MM.1S (cell line): ENCODE data around the gene CYS1.

ENCODE experiments used
- DNase-seq: peaks from one replicate; pipeline ENCODE4 v3.0.0-alpha.2; 2015
- H2AFZ ChIP-seq: fragments of 300-600 bp; sonication (generic); 2 replicates; pipeline ENCODE4 v1.6.0; 2016; ENCODE audit warnings: antibody characterized with exemption, low read length
- H3F3A ChIP-seq: fragments of 300-600 bp; sonication (generic); 2 replicates; pipeline ENCODE4 v1.6.1; 2016; ENCODE audit warnings: mild to moderate bottlenecking, antibody characterized with exemption, low read length, moderate library complexity, mixed read lengths; ENCODE audit not compliant: insufficient read depth
- H3K27ac ChIP-seq: fragments of 300-600 bp; sonication (generic); 2 replicates; pipeline ENCODE4 v1.5.1; 2016; ENCODE audit warnings: mild to moderate bottlenecking, low read length
- H3K27me3 ChIP-seq: fragments of 300-600 bp; sonication (generic); replicated peaks from 2 replicates; pipeline ENCODE4 v1.6.0; 2016; ENCODE audit warnings: low read length; ENCODE audit not compliant: insufficient read depth
- H3K36me3 ChIP-seq: fragments of 300-600 bp; sonication (generic); replicated peaks from 2 replicates; pipeline ENCODE4 v1.6.1; 2016; ENCODE audit warnings: mild to moderate bottlenecking, low read length, mixed read lengths; ENCODE audit not compliant: insufficient read depth
- H3K4me1 ChIP-seq: fragments of 300-600 bp; sonication (generic); 2 replicates; pipeline ENCODE4 v1.6.1; 2016; ENCODE audit warnings: low read length, mixed read lengths
- H3K4me2 ChIP-seq: fragments of 300-600 bp; sonication (generic); 2 replicates; pipeline ENCODE4 v1.6.0; 2016; ENCODE audit warnings: low read depth, low read length
- H3K4me3 ChIP-seq: fragments of 300-600 bp; sonication (generic); 2 replicates; pipeline ENCODE4 v1.5.1; 2016; ENCODE audit warnings: low read length, mixed read lengths
- H3K79me2 ChIP-seq: fragments of 300-600 bp; sonication (generic); 2 replicates; pipeline ENCODE4 v1.6.1; 2016; ENCODE audit warnings: mixed run types, low read length, mixed read lengths
- H3K9ac ChIP-seq: fragments of 300-600 bp; sonication (generic); 2 replicates; pipeline ENCODE4 v1.6.1; 2016; ENCODE audit warnings: low read length, mixed read lengths
- H3K9me2 ChIP-seq: fragments of 300-600 bp; sonication (generic); replicated peaks from 2 replicates; pipeline ENCODE4 v1.6.1; 2016; ENCODE audit warnings: mild to moderate bottlenecking, low read length, mixed read lengths; ENCODE audit not compliant: insufficient read depth
- H3K9me3 ChIP-seq: fragments of 300-600 bp; sonication (generic); replicated peaks from 2 replicates; pipeline ENCODE4 v1.6.1; 2016; ENCODE audit warnings: mild to moderate bottlenecking, low read length, mixed read lengths; ENCODE audit not compliant: insufficient read depth
- H4K20me1 ChIP-seq: fragments of 300-600 bp; sonication (generic); 2 replicates; pipeline ENCODE4 v1.6.1; 2016; ENCODE audit warnings: mild to moderate bottlenecking, low read length, moderate library complexity, mixed read lengths; ENCODE audit not compliant: insufficient read depth
- EZH2 ChIP-seq: fragments of 300-600 bp; sonication (generic); optimal IDR thresholded peaks from 2 replicates; pipeline ENCODE3; 2017; ENCODE audit warnings: low read depth, mild to moderate bottlenecking, antibody characterized with exemption, low read length, mixed read lengths
- EZH2phosphoT487 ChIP-seq: fragments of 300-600 bp; sonication (generic); IDR thresholded peaks from 2 replicates; pipeline ENCODE4 v1.6.1; 2018; ENCODE audit warnings: antibody characterized with exemption, low read length
- TF ChIP-seq, protein P1 (sequence below): fragments of 300-600 bp; sonication (generic); IDR thresholded peaks from 2 replicates; pipeline ENCODE4 v1.5.1; 2016; ENCODE audit warnings: antibody characterized with exemption, low read length, mixed read lengths

The CYS1 gene

DNA sequence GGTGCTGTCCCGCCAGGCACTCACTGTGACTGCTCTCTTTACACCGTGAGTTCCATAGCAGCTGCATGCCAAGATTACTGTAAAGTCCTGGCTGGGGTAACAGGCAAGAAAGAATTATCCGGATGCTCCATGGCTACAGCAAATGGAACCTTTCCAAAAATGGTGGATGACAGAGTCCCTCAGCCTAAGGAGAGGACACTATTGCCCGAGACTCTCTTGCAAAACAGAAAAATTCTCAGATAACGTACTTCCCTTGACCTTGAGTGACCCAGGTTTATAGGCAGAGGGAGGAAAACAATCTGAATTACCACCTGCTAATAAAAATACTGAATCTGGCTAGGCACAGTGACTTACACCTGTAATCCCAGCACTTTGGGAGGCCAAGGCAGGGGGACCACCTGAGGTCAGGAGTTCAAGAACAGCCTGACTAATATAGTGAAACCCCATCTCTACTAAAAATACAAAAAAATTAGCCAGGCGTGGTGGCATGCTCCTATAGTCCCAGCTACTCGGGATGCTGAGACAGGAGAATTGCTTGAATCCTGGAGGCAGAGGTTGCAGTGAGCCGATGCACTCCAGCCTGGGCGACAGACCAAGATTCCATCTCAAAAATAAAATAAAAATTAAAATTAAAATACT is 4.5 kb downstream of the CYS1 start:
- H3K27me3 ChIP-seq, result peaks cover 55% of the 10 kb centered on the region
- H2AFZ ChIP-seq, result no peak overlapping the region
- no peak overlapping the region for H3K27ac ChIP-seq
- no peak overlapping the region for H3K4me3 ChIP-seq
- H3K9ac ChIP-seq, result no peak overlapping the region
- H4K20me1 ChIP-seq, result no peaks in the 10 kb centered on the region; the same call in 1 of the 2 replicates
- no peaks in the 10 kb centered on the region for H3K9me2 ChIP-seq
- no peak overlapping the region for H3K4me2 ChIP-seq
- H3K9me3 ChIP-seq, result no peaks in the 10 kb centered on the region
- TF ChIP-seq EZH2phosphoT487, result no peak
- TF ChIP-seq EZH2, result no peak
- TF ChIP-seq, protein P1, sequence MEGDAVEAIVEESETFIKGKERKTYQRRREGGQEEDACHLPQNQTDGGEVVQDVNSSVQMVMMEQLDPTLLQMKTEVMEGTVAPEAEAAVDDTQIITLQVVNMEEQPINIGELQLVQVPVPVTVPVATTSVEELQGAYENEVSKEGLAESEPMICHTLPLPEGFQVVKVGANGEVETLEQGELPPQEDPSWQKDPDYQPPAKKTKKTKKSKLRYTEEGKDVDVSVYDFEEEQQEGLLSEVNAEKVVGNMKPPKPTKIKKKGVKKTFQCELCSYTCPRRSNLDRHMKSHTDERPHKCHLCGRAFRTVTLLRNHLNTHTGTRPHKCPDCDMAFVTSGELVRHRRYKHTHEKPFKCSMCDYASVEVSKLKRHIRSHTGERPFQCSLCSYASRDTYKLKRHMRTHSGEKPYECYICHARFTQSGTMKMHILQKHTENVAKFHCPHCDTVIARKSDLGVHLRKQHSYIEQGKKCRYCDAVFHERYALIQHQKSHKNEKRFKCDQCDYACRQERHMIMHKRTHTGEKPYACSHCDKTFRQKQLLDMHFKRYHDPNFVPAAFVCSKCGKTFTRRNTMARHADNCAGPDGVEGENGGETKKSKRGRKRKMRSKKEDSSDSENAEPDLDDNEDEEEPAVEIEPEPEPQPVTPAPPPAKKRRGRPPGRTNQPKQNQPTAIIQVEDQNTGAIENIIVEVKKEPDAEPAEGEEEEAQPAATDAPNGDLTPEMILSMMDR, result no peak
- H3K79me2 ChIP-seq, result no peaks in the 10 kb centered on the region
- no peak for DNase-seq
- H3K4me1 ChIP-seq, result no peaks in the 10 kb centered on the region
- H3K36me3 ChIP-seq, result no peaks in the 10 kb centered on the region
- H3F3A ChIP-seq, result no peaks in the 10 kb centered on the region

DNA sequence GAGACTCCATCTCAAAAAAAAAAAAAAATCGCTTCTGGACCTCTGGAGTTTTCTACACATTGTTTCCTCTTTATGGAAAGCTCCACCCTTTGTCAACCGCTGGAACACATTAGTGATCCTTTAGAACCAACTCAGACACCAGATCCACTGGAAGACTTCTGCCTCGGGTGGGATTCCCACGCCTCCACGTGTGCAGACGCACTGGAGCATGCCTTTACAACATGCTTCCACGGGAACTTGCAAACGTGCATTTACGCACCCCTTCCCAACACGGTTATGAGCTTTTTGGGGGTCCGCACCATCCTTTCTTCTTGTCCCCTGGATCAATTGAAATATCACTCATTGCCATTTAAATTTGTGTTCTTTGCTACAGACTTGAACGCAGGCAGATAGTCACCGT is 5.1 kb downstream of the CYS1 start:
- no peaks in the 10 kb centered on the region for H3K36me3 ChIP-seq
- H3K4me1 ChIP-seq, result no peaks in the 10 kb centered on the region
- H3K27me3 ChIP-seq, result peaks cover 52% of the 10 kb centered on the region
- H3K9me2 ChIP-seq, result no peaks in the 10 kb centered on the region
- no peaks in the 10 kb centered on the region for H3F3A ChIP-seq
- no peaks in the 10 kb centered on the region for H3K9me3 ChIP-seq
- H3K4me3 ChIP-seq, result no peak overlapping the region
- TF ChIP-seq EZH2phosphoT487 (no peak), EZH2 (no peak)
- TF ChIP-seq, protein P1, result no peak
- H3K79me2 ChIP-seq, result no peaks in the 10 kb centered on the region
- H3K4me2 ChIP-seq, result no peak overlapping the region
- H3K9ac ChIP-seq, result no peak overlapping the region
- H3K27ac ChIP-seq, result no peak overlapping the region
- DNase-seq, result no peak
- H2AFZ ChIP-seq, result no peak overlapping the region
- no peaks in the 10 kb centered on the region; the same call in 1 of the 2 replicates for H4K20me1 ChIP-seq

DNA sequence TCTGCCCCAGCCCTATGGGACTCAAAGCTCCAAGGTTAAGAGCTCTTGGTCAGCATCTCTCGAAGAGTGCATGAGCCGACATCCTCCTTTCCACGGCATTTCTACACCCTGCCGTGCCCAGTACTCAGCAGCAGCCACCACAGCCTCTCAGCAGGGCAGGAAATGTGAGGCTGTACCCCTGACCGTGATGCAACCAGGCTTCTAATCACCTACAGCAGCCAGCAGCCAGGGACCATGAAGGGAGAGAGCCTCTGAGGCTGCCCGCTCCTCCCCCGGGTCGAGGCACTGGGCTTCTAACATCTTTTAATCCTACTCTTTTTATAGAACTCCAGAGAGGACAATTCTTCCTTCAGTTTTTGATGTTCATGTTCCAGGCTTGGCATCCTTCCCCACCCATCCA is 6.5 kb downstream of the CYS1 start:
- Histone ChIP-seq H3K27me3 (peaks cover 45% of the 10 kb centered on the region), H3K9me2 (no peaks in the 10 kb centered on the region), H3K36me3 (no peaks in the 10 kb centered on the region), H3K4me3 (no peak overlapping the region), H3K4me2 (no peak overlapping the region), H3K27ac (no peak overlapping the region), H3K4me1 (no peaks in the 10 kb centered on the region), H3K9ac (no peak overlapping the region), H3F3A (no peaks in the 10 kb centered on the region), H3K9me3 (no peaks in the 10 kb centered on the region), H2AFZ (no peak overlapping the region), H4K20me1 (no peaks in the 10 kb centered on the region; the same call in 1 of the 2 replicates), H3K79me2 (no peaks in the 10 kb centered on the region)
- no peak for DNase-seq
- TF ChIP-seq, protein P1, result no peak
- TF ChIP-seq EZH2, result no peak
- no peak for TF ChIP-seq EZH2phosphoT487
